ENCODE results near the gene TXNRD1.

- TF ChIP-seq POLR2A (IDR thresholded peaks at IDR 0.05), result no peak
- TF ChIP-seq, protein P1, sequence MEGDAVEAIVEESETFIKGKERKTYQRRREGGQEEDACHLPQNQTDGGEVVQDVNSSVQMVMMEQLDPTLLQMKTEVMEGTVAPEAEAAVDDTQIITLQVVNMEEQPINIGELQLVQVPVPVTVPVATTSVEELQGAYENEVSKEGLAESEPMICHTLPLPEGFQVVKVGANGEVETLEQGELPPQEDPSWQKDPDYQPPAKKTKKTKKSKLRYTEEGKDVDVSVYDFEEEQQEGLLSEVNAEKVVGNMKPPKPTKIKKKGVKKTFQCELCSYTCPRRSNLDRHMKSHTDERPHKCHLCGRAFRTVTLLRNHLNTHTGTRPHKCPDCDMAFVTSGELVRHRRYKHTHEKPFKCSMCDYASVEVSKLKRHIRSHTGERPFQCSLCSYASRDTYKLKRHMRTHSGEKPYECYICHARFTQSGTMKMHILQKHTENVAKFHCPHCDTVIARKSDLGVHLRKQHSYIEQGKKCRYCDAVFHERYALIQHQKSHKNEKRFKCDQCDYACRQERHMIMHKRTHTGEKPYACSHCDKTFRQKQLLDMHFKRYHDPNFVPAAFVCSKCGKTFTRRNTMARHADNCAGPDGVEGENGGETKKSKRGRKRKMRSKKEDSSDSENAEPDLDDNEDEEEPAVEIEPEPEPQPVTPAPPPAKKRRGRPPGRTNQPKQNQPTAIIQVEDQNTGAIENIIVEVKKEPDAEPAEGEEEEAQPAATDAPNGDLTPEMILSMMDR (IDR thresholded peaks at IDR 0.05), result no peak
- TF ChIP-seq EP300 (IDR thresholded peaks at IDR 0.05), result no peak
Observed at GRCh38 chr12:104166465-104166864, 49.1 kb upstream of the TXNRD1 start.
